Measurements from ENCODE around the gene GJA1. TPM values are rescaled to one million over a fixed set of nuclear protein-coding genes. Genes with fewer than 3 reads are reported as not detected.
A peak's percentile ranks its signal among the peaks of the same experiment; 100 is the strongest.

The GJA1 gene
- total RNA-seq, 1 donor from 2014 or later, result 363 TPM

GRCh38 chr6:121437851-121438651 is 2.6 kb downstream of the GJA1 start:
- Mint-ChIP-seq H3K4me1 (ENCODE audit: unreplicated experiment) (peaks cover 34% of the 10 kb centered on the region), H3K36me3 (ENCODE audit: low read depth, unreplicated experiment) (peaks cover 25% of the 10 kb centered on the region), H3K4me3 (ENCODE audit: unreplicated experiment) (peak overlapping the region; percentile 96), H3K9me3 (ENCODE audit: unreplicated experiment) (no peaks in the 10 kb centered on the region), H3K27ac (ENCODE audit: unreplicated experiment) (peak overlapping the region; percentile 81), H3K27me3 (ENCODE audit: unreplicated experiment) (peaks cover 6% of the 10 kb centered on the region)
- TF ChIP-seq CTCF (IDR thresholded peaks at IDR 0.05; ENCODE audit: unreplicated experiment), result no peak
- DNase-seq (ENCODE audit: low spot score), result no peak

GRCh38 chr6:121438869-121439268 is 3.4 kb downstream of the GJA1 start:
- no peak for TF ChIP-seq CTCF (IDR thresholded peaks at IDR 0.05; ENCODE audit: unreplicated experiment)
- Mint-ChIP-seq H3K27ac (ENCODE audit: unreplicated experiment) (no peak overlapping the region), H3K4me1 (ENCODE audit: unreplicated experiment) (peaks cover 37% of the 10 kb centered on the region), H3K36me3 (ENCODE audit: low read depth, unreplicated experiment) (peaks cover 25% of the 10 kb centered on the region), H3K4me3 (ENCODE audit: unreplicated experiment) (peak overlapping the region; percentile 96), H3K9me3 (ENCODE audit: unreplicated experiment) (no peaks in the 10 kb centered on the region), H3K27me3 (ENCODE audit: unreplicated experiment) (peaks cover 6% of the 10 kb centered on the region)
- DNase-seq (ENCODE audit: low spot score), result no peak

- no peak for TF ChIP-seq CTCF (IDR thresholded peaks at IDR 0.05; ENCODE audit: unreplicated experiment)
- Mint-ChIP-seq H3K27me3 (ENCODE audit: unreplicated experiment) (peaks cover 6% of the 10 kb centered on the region), H3K27ac (ENCODE audit: unreplicated experiment) (no peak overlapping the region), H3K4me1 (ENCODE audit: unreplicated experiment) (peaks cover 40% of the 10 kb centered on the region), H3K9me3 (ENCODE audit: unreplicated experiment) (no peaks in the 10 kb centered on the region), H3K4me3 (ENCODE audit: unreplicated experiment) (peak overlapping the region; percentile 87), H3K36me3 (ENCODE audit: low read depth, unreplicated experiment) (peaks cover 25% of the 10 kb centered on the region)
- DNase-seq (ENCODE audit: low spot score), result no peak
Observed at GRCh38 chr6:121439475-121439874, 4.0 kb downstream of the GJA1 start.

GRCh38 chr6:121439926-121440325 is 4.5 kb downstream of the GJA1 start:
- Mint-ChIP-seq H3K27me3 (ENCODE audit: unreplicated experiment) (peaks cover 6% of the 10 kb centered on the region), H3K27ac (ENCODE audit: unreplicated experiment) (peak overlapping the region; percentile 31), H3K36me3 (ENCODE audit: low read depth, unreplicated experiment) (peaks cover 25% of the 10 kb centered on the region), H3K4me1 (ENCODE audit: unreplicated experiment) (peaks cover 39% of the 10 kb centered on the region), H3K9me3 (ENCODE audit: unreplicated experiment) (no peaks in the 10 kb centered on the region), H3K4me3 (ENCODE audit: unreplicated experiment) (peak overlapping the region; percentile 86)
- TF ChIP-seq CTCF (IDR thresholded peaks at IDR 0.05; ENCODE audit: unreplicated experiment), result no peak
- DNase-seq (ENCODE audit: low spot score), result no peak

GRCh38 chr6:121441477-121441876 is 6.0 kb downstream of the GJA1 start:
- Mint-ChIP-seq H3K4me3 (ENCODE audit: unreplicated experiment) (peak overlapping the region; percentile 66), H3K36me3 (ENCODE audit: low read depth, unreplicated experiment) (peaks cover 27% of the 10 kb centered on the region), H3K9me3 (ENCODE audit: unreplicated experiment) (no peaks in the 10 kb centered on the region), H3K27me3 (ENCODE audit: unreplicated experiment) (peaks cover 3% of the 10 kb centered on the region), H3K4me1 (ENCODE audit: unreplicated experiment) (peaks cover 39% of the 10 kb centered on the region), H3K27ac (ENCODE audit: unreplicated experiment) (no peak overlapping the region)
- DNase-seq (ENCODE audit: low spot score), result no peak
- no peak for TF ChIP-seq CTCF (IDR thresholded peaks at IDR 0.05; ENCODE audit: unreplicated experiment)
